Neural progenitor cell (in vitro differentiated cells): Measurements from ENCODE around the gene BTBD7. TPM values are rescaled to one million over a fixed set of nuclear protein-coding genes. Genes with fewer than 3 reads are reported as not detected.
A peak's percentile ranks its signal among the peaks of the same experiment; 100 is the strongest.

Experiments used
- DNase-seq: peaks from one replicate; pipeline ENCODE4 v3.0.0-alpha.2; 2016; ENCODE audit warnings: low spot score
- H2AFZ ChIP-seq: fragments of 200-600 bp; sonication (generic); replicated peaks from 2 replicates; pipeline ENCODE4 v1.6.1; 2016; ENCODE audit warnings: antibody characterized with exemption
- H3F3A ChIP-seq: fragments of 200-600 bp; sonication (generic); 2 replicates; pipeline ENCODE4 v1.6.1; 2016; ENCODE audit warnings: antibody characterized with exemption, low read depth
- H3K27ac ChIP-seq: fragments of 200-600 bp; sonication (generic); 2 replicates; pipeline ENCODE4 v1.5.1; 2016; ENCODE audit warnings: mild to moderate bottlenecking
- H3K27me3 ChIP-seq: fragments of 200-600 bp; sonication (generic); 2 replicates; pipeline ENCODE4 v1.6.1; 2016; ENCODE audit warnings: mild to moderate bottlenecking, moderate library complexity
- H3K36me3 ChIP-seq: fragments of 200-600 bp; sonication (generic); 2 replicates; pipeline ENCODE4 v1.5.1; 2016
- H3K4me1 ChIP-seq: fragments of 200-600 bp; sonication (generic); 2 replicates; pipeline ENCODE4 v1.6.1; 2016; ENCODE audit warnings: mixed run types
- H3K4me2 ChIP-seq: fragments of 200-600 bp; sonication (generic); 2 replicates; pipeline ENCODE4 v1.6.1; 2016
- H3K4me3 ChIP-seq: fragments of 200-600 bp; sonication (generic); 2 replicates; pipeline ENCODE4 v1.5.1; 2016
- H3K79me2 ChIP-seq: fragments of 200-600 bp; sonication (generic); 2 replicates; pipeline ENCODE4 v1.6.1; 2016; ENCODE audit warnings: low read depth
- H3K9ac ChIP-seq: fragments of 200-600 bp; sonication (generic); 2 replicates; pipeline ENCODE4 v1.6.1; 2016
- H3K9me3 ChIP-seq: fragments of 200-600 bp; sonication (generic); 2 replicates; pipeline ENCODE4 v1.5.1; 2016; ENCODE audit warnings: low read depth
- H4K20me1 ChIP-seq: fragments of 200-600 bp; sonication (generic); 2 replicates; pipeline ENCODE4 v1.6.1; 2016; ENCODE audit warnings: low read depth
- H3K27ac Mint-ChIP-seq: 3 replicates; pipeline ENCODE4 v1.8.0; 2021; ENCODE audit warnings: mixed read lengths
- H3K27me3 Mint-ChIP-seq: 2 replicates; pipeline ENCODE4 v1.8.0; 2022; ENCODE audit warnings: low read depth, mild to moderate bottlenecking, inconsistent platforms, moderate library complexity, mixed read lengths; ENCODE audit not compliant: insufficient read depth
- H3K36me3 Mint-ChIP-seq: 3 replicates; pipeline ENCODE4 v1.8.0; 2021; ENCODE audit warnings: mixed read lengths
- H3K4me1 Mint-ChIP-seq: 3 replicates; pipeline ENCODE4 v1.8.0; 2021; ENCODE audit warnings: mixed read lengths
- H3K4me3 Mint-ChIP-seq: 3 replicates; pipeline ENCODE4 v1.8.0; 2021; ENCODE audit warnings: mild to moderate bottlenecking, moderate library complexity, mixed read lengths
- H3K9me3 Mint-ChIP-seq: 3 replicates; pipeline ENCODE4 v1.8.0; 2020; ENCODE audit warnings: mixed read lengths
- EZH2 ChIP-seq: fragments of 200-600 bp; sonication (generic); IDR thresholded peaks from 2 replicates; pipeline ENCODE4 v1.6.1; 2017; ENCODE audit warnings: antibody characterized with exemption, mild to moderate bottlenecking, moderate library complexity
- EZH2phosphoT487 ChIP-seq: fragments of 200-600 bp; sonication (generic); IDR thresholded peaks from 2 replicates; pipeline ENCODE4 v1.6.1; 2017; ENCODE audit warnings: antibody characterized with exemption
- total RNA-seq: library from RNA; depleted of rRNA; stranded (reverse); fragments of >200 nt; gene quantifications from 2 replicates; pipeline ENCODE4 v1.2.3, GENCODE V29; 2015; ENCODE audit warnings: low replicate concordance
- TF ChIP-seq, protein P1 (sequence below): fragments of 200-600 bp; sonication (generic); IDR thresholded peaks from 2 replicates; pipeline ENCODE4 v1.5.1; 2017; ENCODE audit warnings: antibody characterized with exemption, mild to moderate bottlenecking

BTBD7 gene
- total RNA-seq, 1 donor from 2014 or later, result 44.7 TPM

DNA sequence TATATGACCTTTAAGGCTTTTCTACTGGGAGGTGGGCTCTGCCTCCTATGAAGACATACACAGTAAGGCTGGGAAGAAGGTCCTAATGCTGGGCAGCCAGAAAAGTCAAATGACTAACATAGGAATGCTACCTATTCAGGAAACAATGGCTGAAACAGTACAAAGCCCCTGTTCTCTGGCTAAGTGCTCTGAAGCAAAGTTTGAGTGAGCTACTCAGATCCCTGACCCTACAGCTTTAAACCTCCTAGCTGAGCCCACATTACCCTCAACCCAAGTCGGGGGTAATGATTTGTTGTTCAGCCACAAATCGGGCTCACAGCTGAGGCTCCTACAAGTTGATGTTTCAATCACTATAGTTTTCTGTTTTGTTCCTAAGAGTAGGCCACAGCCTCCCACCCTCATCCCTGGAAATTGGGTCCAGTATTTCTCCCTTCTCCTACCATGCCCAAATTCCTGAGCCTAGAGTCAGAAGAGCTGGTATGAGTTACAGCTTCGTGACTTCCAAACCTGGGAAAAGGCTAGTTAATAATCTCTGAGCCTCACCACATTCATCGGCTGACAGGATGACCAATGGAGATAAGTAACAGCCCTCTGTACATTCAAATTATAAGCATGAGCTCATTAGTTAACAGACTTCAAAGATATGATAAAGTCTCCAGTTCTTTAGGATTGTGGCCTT, 46.5 kb downstream of the BTBD7 start:
- TF ChIP-seq EZH2phosphoT487, result no peak
- peak; percentile 37 for DNase-seq
- Histone ChIP-seq H2AFZ (no peak overlapping the region), H3K9me3 (no peaks in the 10 kb centered on the region), H3K79me2 (peaks cover 4% of the 10 kb centered on the region), H3K4me3 (no peak overlapping the region), H3K9ac (no peak overlapping the region), H3K27me3 (no peaks in the 10 kb centered on the region), H3F3A (no peaks in the 10 kb centered on the region), H4K20me1 (peaks cover 1% of the 10 kb centered on the region), H3K4me1 (peaks cover 11% of the 10 kb centered on the region), H3K27ac (peak overlapping the region; percentile 6), H3K36me3 (no peaks in the 10 kb centered on the region), H3K4me2 (no peak overlapping the region)
- Mint-ChIP-seq H3K36me3 (no peaks in the 10 kb centered on the region), H3K27me3 (no peaks in the 10 kb centered on the region), H3K9me3 (no peaks in the 10 kb centered on the region), H3K4me1 (no peaks in the 10 kb centered on the region), H3K27ac (no peak overlapping the region), H3K4me3 (no peak overlapping the region)

DNA sequence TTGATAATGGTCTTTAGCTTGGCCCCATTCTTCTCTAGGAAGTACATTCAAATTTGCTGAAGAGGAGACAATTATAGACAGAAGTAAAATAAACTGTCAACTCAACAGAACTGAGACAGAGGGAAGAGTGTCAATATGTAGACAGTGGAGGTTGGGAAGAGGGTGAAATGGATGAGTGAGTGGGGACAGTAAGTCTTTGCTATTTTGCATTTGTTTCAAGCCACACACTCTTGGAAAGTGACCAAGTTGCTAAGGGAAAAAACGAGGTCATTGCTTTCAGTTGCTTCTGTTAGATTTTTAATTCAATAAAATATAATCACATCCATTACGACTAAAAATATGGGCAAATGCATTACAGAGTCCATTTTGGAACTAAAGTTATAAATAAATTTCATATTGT, 47.8 kb downstream of the BTBD7 start:
- H3K9me3 Mint-ChIP-seq, result no peaks in the 10 kb centered on the region
- Histone ChIP-seq H3K9ac (no peak overlapping the region), H3K9me3 (no peaks in the 10 kb centered on the region), H3K79me2 (peaks cover 4% of the 10 kb centered on the region), H3K27me3 (no peaks in the 10 kb centered on the region), H3K36me3 (no peaks in the 10 kb centered on the region), H3K4me2 (no peak overlapping the region), H3K4me1 (peaks cover 11% of the 10 kb centered on the region), H2AFZ (no peak overlapping the region), H3F3A (no peaks in the 10 kb centered on the region), H4K20me1 (peaks cover 3% of the 10 kb centered on the region), H3K4me3 (no peak overlapping the region), H3K27ac (no peak overlapping the region)
- TF ChIP-seq EZH2phosphoT487 (no peak), EZH2 (no peak)
- TF ChIP-seq, protein P1, sequence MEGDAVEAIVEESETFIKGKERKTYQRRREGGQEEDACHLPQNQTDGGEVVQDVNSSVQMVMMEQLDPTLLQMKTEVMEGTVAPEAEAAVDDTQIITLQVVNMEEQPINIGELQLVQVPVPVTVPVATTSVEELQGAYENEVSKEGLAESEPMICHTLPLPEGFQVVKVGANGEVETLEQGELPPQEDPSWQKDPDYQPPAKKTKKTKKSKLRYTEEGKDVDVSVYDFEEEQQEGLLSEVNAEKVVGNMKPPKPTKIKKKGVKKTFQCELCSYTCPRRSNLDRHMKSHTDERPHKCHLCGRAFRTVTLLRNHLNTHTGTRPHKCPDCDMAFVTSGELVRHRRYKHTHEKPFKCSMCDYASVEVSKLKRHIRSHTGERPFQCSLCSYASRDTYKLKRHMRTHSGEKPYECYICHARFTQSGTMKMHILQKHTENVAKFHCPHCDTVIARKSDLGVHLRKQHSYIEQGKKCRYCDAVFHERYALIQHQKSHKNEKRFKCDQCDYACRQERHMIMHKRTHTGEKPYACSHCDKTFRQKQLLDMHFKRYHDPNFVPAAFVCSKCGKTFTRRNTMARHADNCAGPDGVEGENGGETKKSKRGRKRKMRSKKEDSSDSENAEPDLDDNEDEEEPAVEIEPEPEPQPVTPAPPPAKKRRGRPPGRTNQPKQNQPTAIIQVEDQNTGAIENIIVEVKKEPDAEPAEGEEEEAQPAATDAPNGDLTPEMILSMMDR, result no peak
- no peak for DNase-seq
- H3K27ac Mint-ChIP-seq, result no peak overlapping the region
- H3K4me3 Mint-ChIP-seq, result no peak overlapping the region
- H3K36me3 Mint-ChIP-seq, result no peaks in the 10 kb centered on the region
- no peaks in the 10 kb centered on the region for H3K27me3 Mint-ChIP-seq
- no peaks in the 10 kb centered on the region for H3K4me1 Mint-ChIP-seq

DNA sequence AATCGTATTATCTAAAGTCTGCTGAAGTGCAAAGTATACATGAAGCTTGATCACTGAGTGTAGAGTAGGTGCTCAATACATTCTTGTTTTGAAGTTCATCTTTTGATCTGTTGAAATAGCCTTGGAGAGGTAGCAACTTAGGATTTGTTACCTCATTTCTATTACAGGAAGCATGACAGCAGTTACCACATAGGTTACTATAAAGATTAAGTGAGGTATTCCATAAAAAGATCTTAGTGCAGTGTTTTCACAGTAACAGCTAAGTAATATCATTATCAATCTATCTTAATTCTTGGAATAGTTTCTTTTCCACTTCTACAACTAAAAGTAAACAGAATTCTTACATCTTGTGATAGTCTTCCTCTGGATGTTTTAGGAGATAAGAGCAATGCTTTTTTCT, 50.9 kb downstream of the BTBD7 start:
- Histone ChIP-seq H2AFZ (no peak overlapping the region), H3F3A (no peaks in the 10 kb centered on the region), H3K27ac (no peak overlapping the region), H3K9me3 (no peaks in the 10 kb centered on the region), H3K4me1 (peaks cover 11% of the 10 kb centered on the region), H3K4me3 (no peak overlapping the region), H3K4me2 (no peak overlapping the region), H4K20me1 (peaks cover 16% of the 10 kb centered on the region), H3K27me3 (no peaks in the 10 kb centered on the region), H3K79me2 (peaks cover 4% of the 10 kb centered on the region), H3K36me3 (no peaks in the 10 kb centered on the region), H3K9ac (no peak overlapping the region)
- TF ChIP-seq, protein P1, result no peak
- TF ChIP-seq EZH2phosphoT487 (no peak), EZH2 (no peak)
- Mint-ChIP-seq H3K36me3 (peaks cover 2% of the 10 kb centered on the region), H3K4me3 (no peak overlapping the region), H3K9me3 (no peaks in the 10 kb centered on the region), H3K27ac (no peak overlapping the region), H3K27me3 (no peaks in the 10 kb centered on the region), H3K4me1 (no peaks in the 10 kb centered on the region)
- no peak for DNase-seq

DNA sequence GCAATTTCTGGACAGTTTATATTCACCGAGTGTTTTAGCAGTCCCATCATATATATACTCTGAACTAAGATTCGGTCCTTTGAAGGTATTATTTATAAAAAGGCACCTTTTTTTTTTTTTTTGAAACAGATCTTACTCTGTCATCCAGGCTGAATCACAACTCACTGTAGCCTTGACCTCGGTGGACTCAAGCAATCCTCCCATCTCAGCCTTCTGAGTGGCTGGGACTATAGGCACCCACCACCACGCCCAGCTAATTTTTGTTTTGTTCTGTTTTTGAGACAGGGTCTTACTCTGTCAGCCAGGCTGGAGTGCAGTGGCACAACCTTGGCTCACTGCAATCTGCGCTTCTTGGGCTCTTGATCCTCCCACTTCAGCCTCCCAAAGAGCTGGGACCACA, 52.1 kb downstream of the BTBD7 start:
- Histone ChIP-seq H3K79me2 (peaks cover 4% of the 10 kb centered on the region), H3K27me3 (no peaks in the 10 kb centered on the region), H3K4me3 (no peak overlapping the region), H3K9me3 (no peaks in the 10 kb centered on the region), H3K9ac (no peak overlapping the region), H3K27ac (no peak overlapping the region), H3F3A (no peaks in the 10 kb centered on the region), H4K20me1 (peaks cover 16% of the 10 kb centered on the region), H3K36me3 (no peaks in the 10 kb centered on the region), H2AFZ (no peak overlapping the region), H3K4me1 (no peaks in the 10 kb centered on the region), H3K4me2 (no peak overlapping the region)
- Mint-ChIP-seq H3K9me3 (no peaks in the 10 kb centered on the region), H3K4me1 (no peaks in the 10 kb centered on the region), H3K36me3 (peaks cover 8% of the 10 kb centered on the region), H3K4me3 (no peak overlapping the region), H3K27me3 (no peaks in the 10 kb centered on the region), H3K27ac (no peak overlapping the region)
- DNase-seq, result no peak
- TF ChIP-seq, protein P1, result no peak
- TF ChIP-seq EZH2, result no peak
- no peak for TF ChIP-seq EZH2phosphoT487
